ENCODE data around the gene STARD13.

DNA sequence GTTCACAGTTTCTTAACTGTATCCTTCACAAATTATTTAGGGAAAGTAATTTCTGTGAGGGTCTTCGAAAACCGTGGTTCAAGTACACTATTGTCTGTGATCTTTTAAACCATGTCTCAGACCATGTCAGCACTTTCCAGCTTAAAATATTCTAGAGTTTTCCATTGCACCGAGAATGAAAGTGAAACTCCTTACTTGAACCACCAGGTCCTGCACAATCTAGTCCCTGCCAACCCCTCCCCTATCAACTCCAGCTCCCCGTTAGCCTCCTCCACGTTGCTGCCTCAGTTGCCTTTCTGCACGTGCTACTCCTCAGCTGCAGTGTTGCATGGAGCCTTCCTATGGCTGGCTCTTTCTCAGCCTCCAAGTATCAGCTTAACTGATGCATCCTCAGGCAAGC, 7.2 kb upstream of the STARD13 start:
- TF ChIP-seq, protein P1, sequence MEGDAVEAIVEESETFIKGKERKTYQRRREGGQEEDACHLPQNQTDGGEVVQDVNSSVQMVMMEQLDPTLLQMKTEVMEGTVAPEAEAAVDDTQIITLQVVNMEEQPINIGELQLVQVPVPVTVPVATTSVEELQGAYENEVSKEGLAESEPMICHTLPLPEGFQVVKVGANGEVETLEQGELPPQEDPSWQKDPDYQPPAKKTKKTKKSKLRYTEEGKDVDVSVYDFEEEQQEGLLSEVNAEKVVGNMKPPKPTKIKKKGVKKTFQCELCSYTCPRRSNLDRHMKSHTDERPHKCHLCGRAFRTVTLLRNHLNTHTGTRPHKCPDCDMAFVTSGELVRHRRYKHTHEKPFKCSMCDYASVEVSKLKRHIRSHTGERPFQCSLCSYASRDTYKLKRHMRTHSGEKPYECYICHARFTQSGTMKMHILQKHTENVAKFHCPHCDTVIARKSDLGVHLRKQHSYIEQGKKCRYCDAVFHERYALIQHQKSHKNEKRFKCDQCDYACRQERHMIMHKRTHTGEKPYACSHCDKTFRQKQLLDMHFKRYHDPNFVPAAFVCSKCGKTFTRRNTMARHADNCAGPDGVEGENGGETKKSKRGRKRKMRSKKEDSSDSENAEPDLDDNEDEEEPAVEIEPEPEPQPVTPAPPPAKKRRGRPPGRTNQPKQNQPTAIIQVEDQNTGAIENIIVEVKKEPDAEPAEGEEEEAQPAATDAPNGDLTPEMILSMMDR (IDR thresholded peaks at IDR 0.05; ENCODE audit: low read length) = no peak
- TF ChIP-seq EZH2phosphoT487 (IDR thresholded peaks at IDR 0.05; ENCODE audit: low read length) = no peak
- TF ChIP-seq EZH2 (optimal IDR thresholded peaks at IDR 0.05; ENCODE audit: low read depth, low read length) = no peak

All from MM.1S (cell line).